ENCODE measurements around the gene PYGM.
A peak's percentile ranks its signal among the peaks of the same experiment; 100 is the strongest.

The PYGM gene

GRCh38 chr11:64799256-64799622 is 39.5 kb upstream of the PYGM start:
- ChIA-PET POLR2A (ENCODE audit: low non-redundant PET) (no interaction called here), CTCF (interaction anchor here (0.6 to 1.0 kb wide), 2 partner anchors 14 to 97 kb away, joined by 4 read pairs; no protein-coding TSS in a partner anchor)
- peak overlapping the region; percentile 89 for H3K27ac ChIP-seq
- DNase-seq (ENCODE audit: low spot score), result no peak
- no peak for TF ChIP-seq CTCF (conservative IDR thresholded peaks at IDR 0.05; ENCODE audit: low read depth)

GRCh38 chr11:64796757-64797541 is 37.2 kb upstream of the PYGM start:
- no peak for DNase-seq (ENCODE audit: low spot score)
- POLR2A ChIA-PET (ENCODE audit: low non-redundant PET), result interaction anchor here (0.6 kb wide), 1 partner anchor 103 kb away, joined by 7 read pairs; no protein-coding TSS in a partner anchor
- CTCF ChIA-PET, result no interaction called here
- H3K27ac ChIP-seq, result peak overlapping the region; percentile 15; the same call in 1 of the 2 replicates
- TF ChIP-seq CTCF (conservative IDR thresholded peaks at IDR 0.05; ENCODE audit: low read depth), result no peak

- ChIA-PET CTCF (no interaction called here), POLR2A (ENCODE audit: low non-redundant PET) (interaction anchor here (0.6 kb wide), 1 partner anchor 104 kb away, joined by 7 read pairs; no protein-coding TSS in a partner anchor)
- TF ChIP-seq CTCF (conservative IDR thresholded peaks at IDR 0.05; ENCODE audit: low read depth), result no peak
- no peak for DNase-seq (ENCODE audit: low spot score)
- peak overlapping the region; percentile 19; the same call in 1 of the 2 replicates for H3K27ac ChIP-seq
These were observed 36.4 kb upstream of the PYGM start for GRCh38 chr11:64796047-64796756.

- ChIA-PET CTCF (interaction anchor here (0.6 to 0.7 kb wide), 2 partner anchors 41 to 426 kb away, joined by 4 read pairs; no protein-coding TSS in a partner anchor), POLR2A (ENCODE audit: low non-redundant PET) (no interaction called here)
- peak overlapping the region; percentile 8; the same call in 1 of the 2 replicates for H3K27ac ChIP-seq
- TF ChIP-seq CTCF (conservative IDR thresholded peaks at IDR 0.05; ENCODE audit: low read depth), result no peak
- DNase-seq (ENCODE audit: low spot score), result no peak
These were observed 34.8 kb upstream of the PYGM start for GRCh38 chr11:64794526-64794925.

GRCh38 chr11:64793271-64794160 is 33.7 kb upstream of the PYGM start:
- no peak for DNase-seq (ENCODE audit: low spot score)
- ChIA-PET CTCF (interaction anchor here (0.6 kb wide), 1 partner anchor 334 kb away, joined by 3 read pairs; no protein-coding TSS in a partner anchor), POLR2A (ENCODE audit: low non-redundant PET) (interaction anchor here (0.5 kb wide), 1 partner anchor 89 kb away, joined by 4 read pairs; no protein-coding TSS in a partner anchor)
- H3K27ac ChIP-seq, result peak overlapping the region; percentile 17; the same call in 1 of the 2 replicates
- TF ChIP-seq CTCF (conservative IDR thresholded peaks at IDR 0.05; ENCODE audit: low read depth), result no peak
